ENCODE data around the gene TBC1D22A.

GRCh38 chr22:46824980-46825544 is 62.6 kb downstream of the TBC1D22A start:
- no peak for TF ChIP-seq CTCF (IDR thresholded peaks at IDR 0.05)
- TF ChIP-seq TAF1 (IDR thresholded peaks at IDR 0.05; ENCODE audit: borderline replicate concordance, low read depth, low read length): no peak
- TF ChIP-seq CHD2 (IDR thresholded peaks at IDR 0.05; ENCODE audit: low read length, partially characterized antibody): no peak
- TF ChIP-seq NRF1 (IDR thresholded peaks at IDR 0.05; ENCODE audit: low read depth, low read length): no peak
- no peak for TF ChIP-seq RFX5 (IDR thresholded peaks at IDR 0.05; ENCODE audit: low read length)
- no peak for TF ChIP-seq JUND (IDR thresholded peaks at IDR 0.05)
- no peak for TF ChIP-seq NFIC (IDR thresholded peaks at IDR 0.05; ENCODE audit: borderline replicate concordance)
- no peak for TF ChIP-seq POLR2AphosphoS5 (IDR thresholded peaks at IDR 0.05; ENCODE audit: low read depth, low read length)
- TF ChIP-seq YY1 (IDR thresholded peaks at IDR 0.05; ENCODE audit: low read depth): no peak
- TF ChIP-seq GATA2 (CRISPR knock-in tag; IDR thresholded peaks at IDR 0.05): no peak
- TF ChIP-seq REST (IDR thresholded peaks at IDR 0.05; ENCODE audit: low read depth, low read length): no peak
